Measurements from ENCODE around the gene PPP2R5A. TPM values are rescaled to one million over a fixed set of nuclear protein-coding genes. Genes with fewer than 3 reads are reported as not detected.
A peak's percentile ranks its signal among the peaks of the same experiment; 100 is the strongest.

PPP2R5A gene
- polyA plus RNA-seq, 3 donors, result 28.1 to 38.4 (median 31.1) TPM

- TF ChIP-seq CTCF (IDR thresholded peaks at IDR 0.05), result no peak
Observed at GRCh38 chr1:212289262-212290077, 4.3 kb downstream of the PPP2R5A start.

DNA sequence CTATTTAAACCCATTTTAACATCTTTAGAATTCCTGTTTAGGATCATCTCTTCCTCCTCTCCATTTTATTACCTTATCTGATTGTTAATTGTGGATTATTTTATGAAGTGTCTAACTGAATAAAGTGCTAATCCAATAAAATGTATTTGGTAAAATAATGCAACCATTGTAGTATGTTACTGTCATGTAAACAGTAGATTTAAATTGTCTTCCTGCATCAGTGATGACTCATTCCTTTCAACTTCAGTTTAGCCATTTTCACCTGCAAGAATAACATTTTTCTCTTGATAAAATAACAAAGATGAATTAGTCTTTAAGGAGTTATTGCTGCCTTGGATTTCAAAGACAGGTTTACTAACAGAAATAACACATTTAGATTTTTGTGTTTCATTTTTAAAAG, 5.4 kb downstream of the PPP2R5A start:
- peak in 2 of 3 donors; percentile 12 to 16 for DNase-seq
- Histone ChIP-seq H3K79me2 (ENCODE audit: insufficient read depth, low read length) (peaks cover 100% of the 10 kb centered on the region), H4K20me1 (ENCODE audit: insufficient read depth, low read length) (peaks cover 94% of the 10 kb centered on the region), H3K4me2 (replicated peaks; ENCODE audit: extremely low read depth, low read length, poor library complexity, severe bottlenecking) (peak overlapping the region; percentile 89), H3K36me3 (replicated peaks in 1 of 2; ENCODE audit: control insufficient read depth in 1 of 2, insufficient read depth in 2 of 2, low read length in 2 of 2) (no peaks in the 10 kb centered on the region), H3K4me3 (replicated peaks in 1 of 3; ENCODE audit: low read depth in 2 of 3, low read length in 3 of 3) (peak overlapping the region in 1 of 3 experiments; percentile 16), H2AFZ (ENCODE audit: insufficient read depth, low read depth, low read length, poor library complexity, severe bottlenecking) (no peak overlapping the region), H3K9me3 (replicated peaks in 1 of 2; ENCODE audit: control insufficient read depth in 1 of 2, insufficient read depth in 1 of 2, low read length in 2 of 2) (no peaks in the 10 kb centered on the region), H3K4me1 (ENCODE audit: control insufficient read depth in 1 of 2, insufficient read depth in 2 of 2, low read length in 2 of 2) (peaks cover 54 to 72% of the 10 kb centered on the region in 2 donors), H3K9ac (ENCODE audit: insufficient read depth, low read length, poor library complexity, severe bottlenecking) (no peak overlapping the region), H3K27ac (ENCODE audit: low read depth in 1 of 2, low read length in 2 of 2) (peak overlapping the region in 1 of 2 donors; percentile 27), H3K27me3 (ENCODE audit: control insufficient read depth in 2 of 2, insufficient read depth in 2 of 2, low read length in 2 of 2) (no peaks in the 10 kb centered on the region)
- Mint-ChIP-seq H3K4me3 (no peak overlapping the region), H3K27ac (peak overlapping the region in 4 of 7 donors; percentile 15 to 41 (median 31)), H3K27me3 (ENCODE audit: low read depth in 3 of 3) (peaks cover 0 to 1% (median 0%) of the 10 kb centered on the region in 3 donors), H3K9me3 (no peaks in the 10 kb centered on the region), H3K4me1 (peaks cover 70% of the 10 kb centered on the region), H3K36me3 (peaks cover 15 to 17% of the 10 kb centered on the region in 2 donors)
- intact Hi-C loops (cut with micrococcal nuclease), result loop anchor here in 1 of 2 donors (5.0 kb wide), 1 partner anchor 228 kb away; no protein-coding TSS in a partner anchor
- TF ChIP-seq CTCF (IDR thresholded peaks at IDR 0.05), result no peak

More at GRCh38 chr1:212289262-212290077, 4.3 kb downstream of the PPP2R5A start:
- no peaks in the 10 kb centered on the region for H3K36me3 ChIP-seq (replicated peaks in 1 of 2; ENCODE audit: control insufficient read depth in 1 of 2, insufficient read depth in 2 of 2, low read length in 2 of 2)
- H3K36me3 Mint-ChIP-seq, result peaks cover 8 to 13% of the 10 kb centered on the region in 2 donors
- peaks cover 56 to 73% of the 10 kb centered on the region in 2 donors for H3K4me1 ChIP-seq (ENCODE audit: control insufficient read depth in 1 of 2, insufficient read depth in 2 of 2, low read length in 2 of 2)
- no peak overlapping the region for H2AFZ ChIP-seq (ENCODE audit: insufficient read depth, low read depth, low read length, poor library complexity, severe bottlenecking)
- no peaks in the 10 kb centered on the region for H3K9me3 ChIP-seq (replicated peaks in 1 of 2; ENCODE audit: control insufficient read depth in 1 of 2, insufficient read depth in 1 of 2, low read length in 2 of 2)
- WGBS (ENCODE audit: insufficient coverage), result no CpG with 5 or more reads among the region's 4 CpGs
- peaks cover 83% of the 10 kb centered on the region for H4K20me1 ChIP-seq (ENCODE audit: insufficient read depth, low read length)
- intact Hi-C loops (cut with micrococcal nuclease), result loop anchor here (5.0 to 10.0 kb wide), 4 partner anchors 52 to 227 kb away; no protein-coding TSS in a partner anchor
- no peaks in the 10 kb centered on the region for H3K27me3 ChIP-seq (ENCODE audit: control insufficient read depth in 2 of 2, insufficient read depth in 2 of 2, low read length in 2 of 2)
- peak overlapping the region in 3 of 7 donors; percentile 40 to 73 (median 47) for H3K27ac Mint-ChIP-seq
- H3K4me2 ChIP-seq (replicated peaks; ENCODE audit: extremely low read depth, low read length, poor library complexity, severe bottlenecking), result peak overlapping the region; percentile 89
- no peak for DNase-seq
- H3K79me2 ChIP-seq (ENCODE audit: insufficient read depth, low read length), result peaks cover 93% of the 10 kb centered on the region
- H3K9ac ChIP-seq (ENCODE audit: insufficient read depth, low read length, poor library complexity, severe bottlenecking), result no peak overlapping the region
- H3K4me1 Mint-ChIP-seq, result peaks cover 61% of the 10 kb centered on the region
- H3K27ac ChIP-seq (ENCODE audit: low read depth in 1 of 2, low read length in 2 of 2), result peak overlapping the region in 1 of 2 donors; percentile 58
- peaks cover 0 to 1% (median 0%) of the 10 kb centered on the region in 3 donors for H3K27me3 Mint-ChIP-seq (ENCODE audit: low read depth in 3 of 3)
- H3K4me3 Mint-ChIP-seq, result peak overlapping the region in 1 of 2 donors; percentile 46
- peak overlapping the region in 1 of 3 experiments; percentile 45 for H3K4me3 ChIP-seq (replicated peaks in 1 of 3; ENCODE audit: low read depth in 2 of 3, low read length in 3 of 3)
- H3K9me3 Mint-ChIP-seq, result no peaks in the 10 kb centered on the region
